ENCODE data around the gene DMGDH. TPM values are rescaled to one million over a fixed set of nuclear protein-coding genes. Genes with fewer than 3 reads are reported as not detected.

The DMGDH gene
- total and polyA plus RNA-seq, 2 donors (not counting 3 experiments of a cell fraction or from before 2014, with no cell fraction given) = 0.11 TPM; not detected in 1

GRCh38 chr5:79005936-79006631, 63.4 kb downstream of the DMGDH start:
- DNase-seq (ENCODE audit: low read depth, low spot score) (no peak), FAIRE-seq (no peak)
- Histone ChIP-seq H3K27ac (ENCODE audit: insufficient read depth, low read depth, low read length) (no peak overlapping the region), H3K4me1 (ENCODE audit: control insufficient read depth, extremely low read depth, insufficient read depth, low read length) (no peaks in the 10 kb centered on the region), H3K27me3 (ENCODE audit: control insufficient read depth in 2 of 2, insufficient read depth in 2 of 2, low read length in 2 of 2) (peaks cover 26% of the 10 kb centered on the region in 2 experiments), H3K4me2 (ENCODE audit: insufficient read depth, low read length) (no peak overlapping the region), H4K20me1 (replicated peaks; ENCODE audit: control insufficient read depth, extremely low read depth, insufficient read depth, low read length) (no peaks in the 10 kb centered on the region), H3K9me3 (replicated peaks; ENCODE audit: control insufficient read depth, insufficient read depth, low read length) (no peaks in the 10 kb centered on the region), H3K9me1 (replicated peaks; ENCODE audit: control insufficient read depth, extremely low read depth, insufficient read depth, low read length) (no peaks in the 10 kb centered on the region), H3K36me3 (ENCODE audit: control insufficient read depth in 2 of 2, extremely low read depth in 1 of 2, insufficient read depth in 2 of 2, low read length in 2 of 2) (no peaks in the 10 kb centered on the region), H3K4me3 (replicated peaks in 1 of 3; ENCODE audit: insufficient read depth in 1 of 3, low read depth in 1 of 3, low read length in 3 of 3) (no peak overlapping the region), H3K9ac (replicated peaks; ENCODE audit: extremely low read depth, insufficient read depth, low read length) (no peak overlapping the region), H2AFZ (ENCODE audit: low read depth, low read length) (no peak overlapping the region), H3K79me2 (ENCODE audit: control insufficient read depth, insufficient read depth, low read length) (no peaks in the 10 kb centered on the region)
- dilution Hi-C loops (cut with MboI; ENCODE audit: extremely low pct_ligation_motif_present, low sequenced_read_pairs) = no loop called here
- CTCF ChIA-PET = interaction anchor here (1.0 kb wide), 1 partner anchor 10 kb away, joined by 3 read pairs; no protein-coding TSS in a partner anchor
- TF ChIP-seq MYC (IDR thresholded peaks at IDR 0.05; ENCODE audit: low read depth, low read length) (no peak), POLR2A (IDR thresholded peaks at IDR 0.05; ENCODE audit: low read depth, low read length) (no peak), MAX (IDR thresholded peaks at IDR 0.05; ENCODE audit: insufficient read depth, insufficient read length) (no peak), JUN (IDR thresholded peaks at IDR 0.05; ENCODE audit: borderline replicate concordance, insufficient read depth, insufficient read length, low read depth) (no peak), CTCF (IDR thresholded peaks at IDR 0.05; ENCODE audit: extremely low read depth in 1 of 2, insufficient read depth in 1 of 2, low read depth in 1 of 2, low read length in 2 of 2) (no peak), GATA2 (IDR thresholded peaks at IDR 0.05; ENCODE audit: insufficient read depth, insufficient read length, low read depth, low read length) (no peak)
- no TSS peak for BruUV-seq (replicated peaks)
- intact Hi-C loops (cut with micrococcal nuclease) = no loop called here
- POLR2A ChIA-PET = interaction anchor here (0.6 kb wide), 1 partner anchor 39 kb away, joined by 3 read pairs; no protein-coding TSS in a partner anchor
